HEK293T (cell line): ENCODE results near the gene TTC33.

Experiments used
- CTCF ChIA-PET: fragments of 350-600 bp; formaldehyde crosslinking; extraction: SDS; loops from one replicate; lab custom pipeline; 2021; ENCODE audit warnings: antibody characterized with exemption, inconsistent platforms; lab: Yijun Ruan, JAX
- POLR2A ChIA-PET: fragments of 350-600 bp; formaldehyde crosslinking; extraction: SDS; loops from one replicate; lab custom pipeline; 2020; ENCODE audit warnings: antibody characterized with exemption, inconsistent platforms; lab: Yijun Ruan, JAX
- DNase-seq: peaks from one replicate; pipeline ENCODE4 v3.0.0; 2012; ENCODE audit warnings: mixed read lengths; ENCODE audit errors: extremely low spot score
- ARNT ChIP-seq: fragments of 450-650 bp; IDR thresholded peaks from 2 replicates; pipeline ENCODE4 v1.6.1; 2017; ENCODE audit warnings: mild to moderate bottlenecking
- BHLHE40 ChIP-seq: fragments of 450-650 bp; IDR thresholded peaks from 2 replicates; pipeline ENCODE4 v1.6.1; 2016; ENCODE audit warnings: mild to moderate bottlenecking, moderate library complexity, borderline replicate concordance
- CTBP1 ChIP-seq: fragments of 450-650 bp; IDR thresholded peaks from 2 replicates; pipeline ENCODE4 v1.6.1; 2016; ENCODE audit warnings: borderline replicate concordance
- ELF4 ChIP-seq: fragments of 450-650 bp; IDR thresholded peaks from 2 replicates; pipeline ENCODE4 v1.6.1; 2017; ENCODE audit warnings: antibody characterized with exemption
- FOXA1 ChIP-seq: fragments of 450-650 bp; IDR thresholded peaks from 2 replicates; pipeline ENCODE4 v1.6.1; 2016; ENCODE audit warnings: mild to moderate bottlenecking
- FOXK2 ChIP-seq: fragments of 450-650 bp; IDR thresholded peaks from 2 replicates; pipeline ENCODE4 v1.6.1; 2016; ENCODE audit warnings: mild to moderate bottlenecking
- FOXM1 ChIP-seq: fragments of 450-650 bp; IDR thresholded peaks from 2 replicates; pipeline ENCODE4 v1.6.1; 2017; ENCODE audit warnings: mild to moderate bottlenecking, borderline replicate concordance
- HDGF ChIP-seq: fragments of 450-650 bp; IDR thresholded peaks from 2 replicates; pipeline ENCODE4 v1.6.1; 2017; ENCODE audit warnings: antibody characterized with exemption, borderline replicate concordance
- L3MBTL2 ChIP-seq: fragments of 450-650 bp; conservative IDR thresholded peaks from 2 replicates; pipeline ENCODE4 v1.6.1; 2016; ENCODE audit warnings: mild to moderate bottlenecking
- LEF1 ChIP-seq: fragments of 450-650 bp; IDR thresholded peaks from 2 replicates; pipeline ENCODE4 v1.6.1; 2017; ENCODE audit warnings: mild to moderate bottlenecking, borderline replicate concordance
- NFRKB ChIP-seq: fragments of 450-650 bp; IDR thresholded peaks from 2 replicates; pipeline ENCODE4 v1.6.1; 2016; ENCODE audit warnings: mild to moderate bottlenecking, moderate library complexity
- PKNOX1 ChIP-seq: fragments of 450-650 bp; IDR thresholded peaks from 2 replicates; pipeline ENCODE4 v1.6.1; 2016
- SP1 ChIP-seq: fragments of 450-650 bp; IDR thresholded peaks from 2 replicates; pipeline ENCODE4 v1.6.1; 2017
- SUZ12 ChIP-seq: fragments of 450-650 bp; IDR thresholded peaks from 2 replicates; pipeline ENCODE4 v1.6.1; 2016; ENCODE audit warnings: mild to moderate bottlenecking
- TARDBP ChIP-seq: fragments of 450-650 bp; IDR thresholded peaks from 2 replicates; pipeline ENCODE4 v1.6.1; 2016
- ZNF384 ChIP-seq: fragments of 450-650 bp; IDR thresholded peaks from 2 replicates; pipeline ENCODE4 v1.6.1; 2016

TTC33 gene

GRCh38 chr5:40688127-40688761, 67.5 kb downstream of the TTC33 start:
- TF ChIP-seq SP1 (no peak), ELF4 (no peak), ZNF384 (no peak), ARNT (no peak), BHLHE40 (no peak), TARDBP (no peak), SUZ12 (no peak), PKNOX1 (no peak), FOXK2 (no peak), HDGF (no peak), CTBP1 (no peak), FOXA1 (no peak), NFRKB (no peak), FOXM1 (no peak), L3MBTL2 (no peak), LEF1 (no peak)
- DNase-seq, result peak; percentile 70
- POLR2A ChIA-PET, result no interaction called here
- CTCF ChIA-PET, result interaction anchor here (0.6 to 2.0 kb wide), 3 partner anchors 740 to 1263 kb away, joined by 3 to 8 read pairs (median 4); partner anchors contain the start of gene DAB2

- DNase-seq, result no peak
- ChIA-PET POLR2A (no interaction called here), CTCF (no interaction called here)
- no peak for TF ChIP-seq ARNT
- no peak for TF ChIP-seq HDGF
- TF ChIP-seq FOXM1, result no peak
- no peak for TF ChIP-seq CTBP1
- no peak for TF ChIP-seq TARDBP
- TF ChIP-seq PKNOX1, result no peak
- TF ChIP-seq ELF4, result no peak
- TF ChIP-seq NFRKB, result no peak
- TF ChIP-seq SUZ12, result no peak
- TF ChIP-seq L3MBTL2, result no peak
- TF ChIP-seq FOXA1, result no peak
- no peak for TF ChIP-seq FOXK2
- no peak for TF ChIP-seq ZNF384
- TF ChIP-seq BHLHE40, result no peak
- no peak for TF ChIP-seq LEF1
These were observed 68.4 kb downstream of the TTC33 start for GRCh38 chr5:40687321-40687720.

GRCh38 chr5:40685976-40686486, 69.7 kb downstream of the TTC33 start:
- CTCF ChIA-PET, result interaction anchor here (0.8 to 1.3 kb wide), 2 partner anchors 737 to 1105 kb away, joined by 4 read pairs; no protein-coding TSS in a partner anchor
- TF ChIP-seq TARDBP (no peak), SP1 (no peak), SUZ12 (no peak), BHLHE40 (no peak), HDGF (no peak)
- POLR2A ChIA-PET, result no interaction called here
- no peak for DNase-seq

GRCh38 chr5:40685193-40685592, 70.6 kb downstream of the TTC33 start:
- POLR2A ChIA-PET, result no interaction called here
- no peak for DNase-seq
- TF ChIP-seq FOXA1 (no peak), PKNOX1 (no peak), SUZ12 (no peak), NFRKB (no peak), TARDBP (no peak), ZNF384 (no peak), L3MBTL2 (no peak), LEF1 (no peak), FOXK2 (no peak), CTBP1 (no peak), ARNT (no peak), FOXM1 (no peak), BHLHE40 (no peak), ELF4 (no peak)
- CTCF ChIA-PET, result no interaction called here

GRCh38 chr5:40683305-40683704, 72.5 kb downstream of the TTC33 start:
- ChIA-PET POLR2A (no interaction called here), CTCF (interaction anchor here (0.6 kb wide), 1 partner anchor 902 kb away, joined by 3 read pairs; no protein-coding TSS in a partner anchor)
- no peak for TF ChIP-seq L3MBTL2
- TF ChIP-seq TARDBP, result no peak
- no peak for TF ChIP-seq ELF4
- no peak for TF ChIP-seq ZNF384
- no peak for TF ChIP-seq BHLHE40
- no peak for TF ChIP-seq PKNOX1
- TF ChIP-seq FOXM1, result no peak
- TF ChIP-seq CTBP1, result no peak
- TF ChIP-seq ARNT, result no peak
- no peak for TF ChIP-seq SP1
- TF ChIP-seq FOXA1, result no peak
- TF ChIP-seq NFRKB, result no peak
- no peak for DNase-seq
